ENCODE measurements around the gene INSYN1. TPM values are rescaled to one million over a fixed set of nuclear protein-coding genes. Genes with fewer than 3 reads are reported as not detected.
"Not testable (repeated sequence)": the region's sequence is repeated elsewhere in the genome, so short reads cannot be mapped to it uniquely, and the experiment has no call there.

INSYN1 gene
- polyA plus RNA-seq, 4 donors = 14.3 to 28.0 (median 24.7) TPM

DNA sequence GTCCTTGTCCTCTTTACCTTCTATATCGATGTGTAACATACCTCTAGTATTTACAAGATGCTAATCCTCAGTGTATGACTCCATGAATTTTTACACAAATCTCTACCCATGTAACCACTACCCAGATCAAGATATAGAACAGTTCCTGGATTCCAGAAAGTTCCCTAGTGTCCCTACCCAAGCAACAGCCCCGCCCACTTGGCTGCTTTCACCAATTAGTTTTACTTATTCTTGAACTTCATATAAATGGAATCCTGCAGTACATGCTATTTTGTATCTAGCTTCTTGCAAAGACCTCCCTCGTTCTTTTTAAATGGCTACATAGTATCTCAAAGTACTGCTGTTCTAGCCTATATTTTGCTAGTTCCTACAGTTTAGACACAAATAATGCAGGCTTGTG is 35.9 kb downstream of the INSYN1 start:
- no peak for DNase-seq (ENCODE audit: low read depth in 4 of 4, low spot score in 2 of 4)

DNA sequence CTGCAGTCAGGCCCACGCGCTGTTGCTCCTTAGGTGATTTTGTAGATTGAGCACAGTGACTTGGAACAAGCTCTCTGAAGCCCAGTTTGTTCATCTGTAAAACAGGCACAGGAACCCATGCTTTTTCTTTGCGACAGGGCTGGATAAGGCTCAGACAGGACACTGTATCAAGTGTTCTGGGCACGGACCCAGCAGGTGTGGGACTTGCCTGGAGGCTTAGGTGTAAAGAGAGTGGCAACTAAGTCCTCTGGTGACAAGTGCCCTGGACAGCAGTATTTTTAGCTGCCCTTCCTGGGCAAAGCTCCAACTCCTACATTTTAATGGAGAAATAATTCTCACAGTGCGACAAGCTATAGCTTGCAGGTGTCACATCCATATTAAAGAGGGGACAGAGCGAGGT is 36.7 kb downstream of the INSYN1 start:
- no peak for DNase-seq (ENCODE audit: low read depth in 4 of 4, low spot score in 2 of 4)

- no peak for DNase-seq (ENCODE audit: low read depth in 4 of 4, low spot score in 2 of 4)
Measured at GRCh38 chr15:73715417-73715816, 37.7 kb downstream of the INSYN1 start.

- DNase-seq (ENCODE audit: low read depth in 4 of 4, low spot score in 2 of 4) = no peak
Measured at GRCh38 chr15:73714695-73715301, 38.4 kb downstream of the INSYN1 start.

DNA sequence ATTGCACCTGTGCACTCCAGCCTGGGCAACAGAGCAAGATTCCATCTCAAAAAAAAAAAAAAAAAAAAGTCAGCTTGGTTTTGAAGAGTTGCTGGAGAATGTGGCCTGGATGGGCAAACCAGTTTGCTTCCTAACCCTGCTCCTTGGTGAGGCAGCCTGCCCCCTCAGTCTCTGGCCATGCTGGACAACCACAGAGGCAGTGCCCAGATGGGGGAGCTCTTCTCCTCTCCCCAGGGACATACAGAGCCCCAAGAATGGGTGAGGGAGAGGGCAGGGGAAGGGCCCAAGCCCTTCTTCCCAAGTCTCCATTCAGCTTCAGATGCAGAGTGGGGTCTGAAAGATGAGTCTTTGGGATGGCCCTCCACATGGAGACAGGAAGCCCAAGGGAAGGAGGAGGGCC is 41.0 kb downstream of the INSYN1 start:
- DNase-seq (ENCODE audit: low read depth in 4 of 4, low spot score in 2 of 4) = no peak

DNA sequence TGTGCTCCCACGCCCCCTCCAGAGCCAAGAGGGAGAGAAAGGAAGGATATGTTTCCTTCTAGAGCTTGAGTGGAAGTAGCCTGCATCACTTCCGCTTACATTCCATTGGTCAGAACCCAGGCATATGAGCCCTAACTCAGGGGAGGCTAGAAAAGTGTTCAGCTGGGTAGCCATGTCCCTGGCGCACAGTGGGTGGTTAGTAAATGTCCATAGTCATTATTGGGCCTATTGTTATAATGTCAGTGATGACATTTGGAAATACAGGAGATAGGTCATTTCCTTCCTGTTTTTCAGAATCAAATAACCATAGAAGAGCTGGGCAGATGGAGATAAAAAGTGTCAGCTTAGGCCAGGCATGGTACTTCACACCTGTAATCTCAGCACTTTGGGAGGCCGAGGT is 41.6 kb downstream of the INSYN1 start:
- DNase-seq (ENCODE audit: low read depth in 4 of 4, low spot score in 2 of 4) = no peak

GRCh38 chr15:73710321-73710720 is 42.8 kb downstream of the INSYN1 start:
- no peak for DNase-seq (ENCODE audit: low read depth in 4 of 4, low spot score in 2 of 4)

DNA sequence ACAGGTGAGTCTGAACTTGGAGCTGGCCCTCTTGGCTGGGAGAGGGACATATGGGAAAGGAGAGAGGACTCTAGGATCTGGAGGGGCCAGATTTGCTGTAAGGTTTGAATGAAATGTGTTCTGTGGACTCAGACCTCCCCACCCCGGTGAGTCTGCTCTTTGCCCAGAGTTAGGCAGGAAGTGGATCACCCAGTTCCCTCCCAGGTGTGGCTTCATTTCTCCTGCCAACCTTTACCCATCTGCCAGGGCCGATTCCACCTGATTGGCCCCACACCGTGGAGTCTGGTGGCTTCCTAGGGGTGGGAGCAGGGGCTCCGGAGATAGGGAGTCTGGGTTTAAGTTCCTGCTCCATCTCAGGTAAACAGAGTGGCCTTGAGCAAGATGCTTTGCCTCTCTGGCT is 43.5 kb downstream of the INSYN1 start:
- no peak for DNase-seq (ENCODE audit: low read depth in 4 of 4, low spot score in 2 of 4)

- DNase-seq (ENCODE audit: low read depth in 4 of 4, low spot score in 2 of 4) = no peak
Measured at GRCh38 chr15:73709241-73709640, 43.9 kb downstream of the INSYN1 start.

DNA sequence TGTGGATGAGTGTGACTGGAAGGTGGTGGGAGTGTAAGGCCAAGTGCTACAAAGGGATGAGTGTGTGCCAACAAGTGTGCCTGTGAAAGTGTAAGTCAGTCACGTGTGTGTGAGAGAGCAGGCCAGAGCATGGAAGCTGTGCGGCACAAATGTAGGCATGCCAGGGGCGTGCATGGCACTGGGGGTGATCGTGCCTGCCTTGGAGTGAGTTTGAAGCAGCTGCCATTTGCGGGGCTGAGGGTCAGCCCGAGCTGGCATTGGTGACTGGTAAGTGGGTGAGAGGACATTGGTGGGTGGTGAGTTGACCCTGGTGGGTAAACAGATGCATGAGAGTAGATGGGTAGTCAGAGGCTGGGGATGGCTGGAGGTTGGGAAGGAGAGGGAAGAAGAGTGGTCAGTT is 44.5 kb downstream of the INSYN1 start:
- no peak for DNase-seq (ENCODE audit: low read depth in 4 of 4, low spot score in 2 of 4)

GRCh38 chr15:73704869-73705645 is 48.1 kb downstream of the INSYN1 start:
- DNase-seq (ENCODE audit: low read depth in 4 of 4, low spot score in 2 of 4) = no peak

- not testable (repeated sequence) for DNase-seq (ENCODE audit: low read depth in 4 of 4, low spot score in 2 of 4)
Measured at GRCh38 chr15:73704142-73704868, 48.8 kb downstream of the INSYN1 start.

- not testable (repeated sequence) for DNase-seq (ENCODE audit: low read depth in 4 of 4, low spot score in 2 of 4)
Measured at GRCh38 chr15:73703601-73704000, 49.5 kb downstream of the INSYN1 start.

DNA sequence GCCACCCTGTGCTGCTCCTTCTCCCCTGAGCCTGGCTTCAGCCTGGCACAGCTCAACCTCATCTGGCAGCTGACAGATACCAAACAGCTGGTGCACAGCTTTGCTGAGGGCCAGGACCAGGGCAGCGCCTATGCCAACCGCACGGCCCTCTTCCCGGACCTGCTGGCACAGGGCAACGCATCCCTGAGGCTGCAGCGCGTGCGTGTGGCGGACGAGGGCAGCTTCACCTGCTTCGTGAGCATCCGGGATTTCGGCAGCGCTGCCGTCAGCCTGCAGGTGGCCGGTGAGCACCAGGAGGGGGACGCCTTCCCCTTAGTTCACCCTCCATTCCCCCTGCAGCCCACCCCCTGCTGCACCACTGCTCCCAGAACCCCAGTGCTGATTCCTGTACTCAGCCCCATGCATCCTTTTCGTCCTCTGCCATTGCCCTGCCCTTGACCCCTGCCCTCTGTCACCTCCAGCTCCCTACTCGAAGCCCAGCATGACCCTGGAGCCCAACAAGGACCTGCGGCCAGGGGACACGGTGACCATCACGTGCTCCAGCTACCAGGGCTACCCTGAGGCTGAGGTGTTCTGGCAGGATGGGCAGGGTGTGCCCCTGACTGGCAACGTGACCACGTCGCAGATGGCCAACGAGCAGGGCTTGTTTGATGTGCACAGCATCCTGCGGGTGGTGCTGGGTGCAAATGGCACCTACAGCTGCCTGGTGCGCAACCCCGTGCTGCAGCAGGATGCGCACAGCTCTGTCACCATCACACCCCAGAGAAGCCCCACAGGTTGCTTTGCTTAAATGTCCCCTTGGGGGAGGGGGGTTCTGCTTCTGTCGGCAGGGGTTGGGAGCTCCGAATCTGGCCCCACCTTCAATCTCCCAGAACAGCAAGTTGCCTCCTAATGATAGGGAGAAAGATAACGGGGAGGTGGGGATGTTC is 50.6 kb downstream of the INSYN1 start:
- not testable (repeated sequence) for DNase-seq (ENCODE audit: low read depth in 4 of 4, low spot score in 2 of 4)

DNA sequence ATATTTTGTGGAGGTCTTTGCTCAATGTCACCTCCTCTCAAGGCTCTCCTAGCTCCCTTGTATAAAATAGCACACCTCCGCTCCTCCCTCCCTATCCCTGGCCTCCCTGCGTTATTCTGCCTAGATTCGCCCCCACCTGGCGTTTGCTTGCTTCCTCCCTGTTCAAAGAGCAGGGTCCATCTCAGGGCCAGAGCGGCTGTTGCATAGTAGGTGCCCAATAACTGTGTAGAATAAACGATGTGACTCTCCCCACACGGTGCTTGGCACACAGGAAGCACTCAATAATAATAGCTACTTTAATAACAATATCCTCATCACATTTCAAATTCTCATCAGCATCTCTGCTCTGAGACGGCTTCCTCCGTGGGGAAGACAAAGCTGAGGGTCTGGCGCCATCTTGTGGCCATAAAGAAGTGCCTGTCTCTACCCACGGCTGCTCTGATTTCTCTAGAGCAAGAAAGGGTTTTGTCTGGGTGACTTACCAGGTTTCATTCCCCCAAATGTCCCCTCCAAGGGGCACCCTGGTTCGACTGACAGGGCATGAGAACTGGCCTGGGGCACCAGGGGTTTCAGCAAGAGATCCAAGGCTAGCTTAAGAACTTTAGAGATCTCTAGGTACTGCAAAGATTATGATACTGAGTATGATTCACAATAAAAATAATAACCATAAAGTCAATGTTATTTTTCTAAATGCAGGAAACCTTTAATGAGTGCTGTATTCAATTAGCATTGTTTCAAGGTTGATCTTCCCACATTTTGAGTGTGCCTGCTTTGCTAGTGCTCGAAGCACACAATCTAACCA is 52.9 kb downstream of the INSYN1 start:
- DNase-seq (ENCODE audit: low read depth in 4 of 4, low spot score in 2 of 4) = peak in 1 of 4 donors; percentile 76

DNA sequence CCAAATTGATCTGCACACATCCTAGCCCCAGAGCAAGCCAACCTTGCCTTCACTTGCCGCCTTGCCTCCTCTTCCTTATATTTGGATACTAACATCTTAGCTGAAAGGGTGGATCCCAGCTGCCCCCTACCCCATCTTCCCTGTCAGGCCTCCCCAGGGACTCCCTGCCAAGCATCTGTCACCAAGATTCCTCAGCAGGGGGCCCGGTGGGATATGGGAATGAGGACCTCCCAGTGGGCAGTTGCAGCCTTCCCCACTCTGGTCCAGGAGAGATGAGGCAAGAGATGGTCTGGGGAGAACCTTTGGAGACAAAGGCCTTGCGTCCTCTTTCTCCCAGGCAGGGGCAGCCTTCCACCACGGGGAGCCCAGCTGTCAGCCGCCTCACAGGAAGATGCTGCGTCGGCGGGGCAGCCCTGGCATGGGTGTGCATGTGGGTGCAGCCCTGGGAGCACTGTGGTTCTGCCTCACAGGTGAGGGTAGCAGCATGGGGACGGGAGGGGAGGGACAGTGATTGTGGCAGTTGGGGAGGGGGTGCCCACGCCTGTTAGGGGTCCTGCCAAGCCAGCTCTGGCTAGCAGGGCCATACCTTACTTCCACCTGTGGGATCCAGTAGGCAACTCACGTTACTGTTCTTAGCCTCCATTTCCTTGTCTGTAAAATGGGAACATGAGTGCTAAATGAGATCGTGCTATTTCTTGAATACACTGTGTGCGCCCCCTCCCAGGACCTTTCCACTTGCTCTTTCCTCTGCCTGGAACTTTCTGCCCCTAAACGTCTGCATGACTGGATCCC is 53.7 kb downstream of the INSYN1 start:
- DNase-seq (ENCODE audit: low read depth in 4 of 4, low spot score in 2 of 4) = no peak

DNA sequence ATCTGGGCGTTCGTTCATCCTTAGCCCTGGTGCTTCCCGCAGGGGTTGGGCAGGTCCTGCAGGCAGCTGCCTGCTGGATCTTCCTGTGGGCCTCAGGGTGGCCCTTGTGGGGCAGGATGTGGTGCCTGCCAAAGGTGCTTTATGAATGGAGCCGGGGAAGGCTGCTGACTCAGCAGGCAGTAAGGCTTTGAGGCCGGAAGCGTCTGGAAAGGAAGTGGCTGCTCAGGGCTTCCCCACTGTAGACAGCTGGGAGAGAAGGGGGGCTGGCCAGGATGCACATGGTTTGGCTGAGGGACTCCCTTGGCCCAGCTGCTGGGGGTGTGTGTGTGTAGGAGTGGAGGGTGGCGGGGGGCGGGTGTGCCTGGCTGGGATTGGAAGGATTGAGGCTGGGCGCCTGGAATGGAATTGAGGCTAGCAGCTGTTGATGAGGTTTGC is 56.1 kb downstream of the INSYN1 start:
- peak in 1 of 4 donors; percentile 79 for DNase-seq (ENCODE audit: low read depth in 4 of 4, low spot score in 2 of 4)

DNA sequence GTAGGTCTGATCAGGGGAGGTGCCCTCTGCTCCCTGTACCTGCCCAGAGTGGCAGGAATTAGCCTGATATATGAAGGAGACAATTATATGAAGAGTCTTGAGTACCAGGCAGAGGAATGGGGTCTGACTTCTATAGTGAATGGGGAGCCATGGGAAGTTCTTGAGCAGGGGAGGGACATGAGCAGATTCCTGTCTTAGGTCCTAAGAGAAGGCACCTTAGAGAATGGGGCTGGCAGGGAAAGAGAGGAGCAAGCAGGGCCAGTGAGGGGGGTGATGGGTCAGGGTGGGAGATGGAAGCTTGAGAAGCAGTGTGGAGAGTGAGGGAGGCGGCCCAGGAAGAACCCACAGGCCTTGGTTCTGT is 56.5 kb downstream of the INSYN1 start:
- DNase-seq (ENCODE audit: low read depth in 4 of 4, low spot score in 2 of 4) = no peak
